CD4-positive, alpha-beta T cell treated with Interleukin-1 beta for 1 hour (primary cell): ENCODE measurements around the gene CCNYL1.
"Not testable (repeated sequence)": the region's sequence is repeated elsewhere in the genome, so short reads cannot be mapped to it uniquely, and the experiment has no call there.

Experiments
- DNase-seq, 2 donors: peaks; one replicate each; pipeline ENCODE4 v3.0.0-alpha.2; 2020 to 2022

CCNYL1 gene

DNA sequence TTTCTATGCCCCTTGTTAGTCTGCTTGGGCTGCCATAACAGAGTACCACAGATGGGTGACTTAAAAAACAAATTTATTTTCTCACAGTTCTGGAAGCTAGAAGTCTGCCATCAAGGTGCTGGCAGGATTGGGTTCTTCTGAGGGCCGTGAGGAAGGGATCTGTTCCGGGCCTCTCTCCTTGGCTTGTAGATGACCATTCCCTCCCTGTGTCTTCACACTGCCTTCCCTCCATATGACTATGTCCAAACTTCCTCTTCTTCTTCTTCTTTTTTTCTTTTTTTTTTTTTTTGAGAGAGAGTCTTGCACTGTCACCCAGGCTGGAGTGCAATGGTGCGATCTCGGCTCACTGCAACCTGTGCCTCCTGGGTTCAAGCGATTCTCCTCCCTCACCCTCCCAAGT, 13.1 kb upstream of the CCNYL1 start:
- no peak for DNase-seq

DNA sequence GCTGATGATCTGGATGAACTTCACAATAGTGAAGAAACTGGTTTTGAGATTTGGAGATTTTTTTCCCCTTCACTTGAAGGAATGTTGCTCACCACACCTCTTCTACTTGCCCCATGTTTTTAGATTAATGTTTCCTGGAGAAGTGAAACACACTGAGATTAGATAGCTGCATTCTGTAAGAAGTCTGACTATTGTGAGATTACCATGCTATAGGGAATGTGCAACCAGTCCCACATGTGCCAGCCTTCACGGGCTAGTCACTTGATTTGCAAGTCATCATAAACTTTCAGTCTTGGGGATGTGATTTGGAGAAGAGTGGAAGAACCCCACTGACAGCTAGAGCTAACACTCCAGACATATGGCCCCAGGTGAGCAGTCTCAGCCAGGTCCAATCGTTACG, 7.4 kb upstream of the CCNYL1 start:
- DNase-seq = no peak

DNA sequence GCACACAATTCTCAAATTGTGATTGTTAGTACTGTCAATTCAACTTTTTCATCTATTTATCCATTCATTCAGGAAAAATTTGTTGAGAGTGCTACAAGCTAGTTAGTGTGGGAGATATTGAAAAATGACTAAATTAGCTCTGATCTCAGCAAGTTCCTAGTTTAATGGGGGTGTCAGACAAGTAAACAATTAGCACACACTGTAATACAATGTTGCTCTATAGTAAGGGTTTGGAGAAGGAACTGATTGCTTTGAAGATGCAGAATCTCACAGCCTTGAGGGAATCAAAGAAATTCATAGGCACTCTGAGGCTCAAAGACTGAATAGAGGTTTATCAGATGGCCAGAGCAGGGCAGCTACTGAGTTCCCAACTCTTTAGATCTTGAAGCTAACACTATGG, 6.8 kb upstream of the CCNYL1 start:
- DNase-seq = no peak

DNA sequence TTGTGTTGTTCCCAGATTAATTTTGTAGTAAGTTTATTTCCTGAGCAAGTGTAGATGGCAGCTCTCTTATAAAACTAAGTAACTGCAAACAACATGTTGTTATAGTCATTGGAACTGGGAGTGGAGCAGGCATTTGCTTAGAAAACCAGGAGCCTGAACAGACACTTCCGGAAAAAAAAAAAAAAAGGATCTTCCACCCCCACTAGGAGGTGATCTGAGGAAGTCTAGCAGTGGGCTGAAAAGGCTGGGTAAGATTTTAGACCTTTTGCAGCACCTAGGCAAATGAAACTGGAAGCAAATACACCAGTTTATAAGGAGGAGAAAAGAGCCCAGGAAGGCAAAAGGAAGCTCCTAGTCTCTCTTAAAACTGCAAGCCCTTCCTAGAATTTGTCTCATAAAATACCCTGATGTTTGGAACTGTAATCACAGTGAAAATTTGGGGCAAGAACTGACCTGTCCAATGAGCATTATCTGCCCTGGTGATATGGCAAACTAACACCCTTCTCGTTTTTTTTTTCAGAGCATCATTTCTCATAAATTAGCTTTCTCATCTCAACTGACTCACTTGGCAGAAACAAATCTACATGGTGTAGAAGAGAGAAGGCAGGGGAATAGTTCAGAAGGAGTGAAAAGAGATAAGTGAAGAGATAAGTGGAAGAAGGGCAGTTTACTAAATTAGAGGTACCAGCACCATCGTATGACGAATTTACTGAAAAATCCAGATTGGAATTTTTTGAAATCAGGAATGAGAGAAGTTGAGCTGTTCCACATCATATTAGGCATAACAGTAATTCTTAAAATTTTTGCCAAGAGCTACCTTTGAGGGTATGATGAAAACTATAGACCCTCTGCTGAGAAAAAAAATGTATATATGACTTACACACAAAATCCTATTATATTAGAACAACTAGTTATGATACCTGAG, 4.2 kb upstream of the CCNYL1 start:
- no peak for DNase-seq

DNA sequence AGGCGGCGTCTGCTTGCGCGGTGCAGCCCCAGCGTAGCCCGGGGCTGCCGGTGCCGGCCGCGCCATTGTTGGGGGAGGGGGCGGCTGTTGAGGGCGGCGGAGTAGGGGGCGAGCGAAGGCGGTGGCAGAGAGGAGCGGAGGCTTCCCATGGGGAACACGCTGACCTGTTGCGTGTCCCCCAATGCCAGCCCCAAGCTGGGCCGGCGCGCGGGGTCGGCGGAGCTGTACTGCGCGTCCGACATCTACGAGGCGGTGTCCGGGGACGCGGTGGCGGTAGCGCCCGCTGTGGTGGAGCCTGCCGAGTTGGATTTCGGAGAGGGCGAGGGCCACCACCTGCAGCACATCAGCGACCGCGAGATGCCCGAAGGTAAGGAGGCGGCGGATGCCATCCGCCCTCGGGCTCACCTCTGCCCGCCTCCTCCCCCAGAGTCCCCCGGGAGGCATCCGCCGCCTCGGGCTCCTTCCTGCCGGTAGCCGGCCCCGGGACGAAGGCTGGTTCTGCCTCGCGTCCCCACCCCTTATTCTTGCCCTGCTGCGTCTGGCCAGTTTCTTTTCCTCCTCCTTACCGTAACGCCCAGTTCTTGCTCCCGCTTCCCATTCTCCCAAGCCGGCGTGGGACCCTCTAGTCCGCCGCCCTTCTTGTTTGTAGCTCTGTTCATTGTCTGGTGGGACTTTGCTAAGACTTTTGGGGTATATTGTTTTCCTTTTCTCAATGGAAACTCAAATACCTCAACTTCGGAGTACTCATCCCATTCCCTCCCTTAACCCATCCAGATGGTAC, 500 bp downstream of the CCNYL1 start:
- peak; percentile 40 to 50 for DNase-seq

DNA sequence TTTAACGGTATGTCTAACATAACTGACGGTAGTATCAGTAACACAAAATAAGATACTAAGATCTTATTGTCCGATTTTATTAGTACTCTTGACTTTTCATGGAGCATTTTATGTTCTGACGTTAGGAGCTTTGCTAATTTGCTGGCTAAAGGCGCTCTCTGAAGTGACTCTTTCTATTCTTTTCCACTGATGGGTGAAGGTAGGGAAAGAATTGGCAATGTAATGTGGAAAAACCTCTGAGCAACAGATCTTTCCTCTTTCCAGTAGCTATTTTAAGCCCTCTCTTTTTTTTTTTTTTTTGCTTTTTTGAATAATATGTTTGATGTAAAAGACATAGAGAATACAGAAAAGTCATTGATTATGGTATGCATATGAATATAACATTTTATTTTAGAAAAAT, 4.6 kb downstream of the CCNYL1 start:
- DNase-seq = no peak

DNA sequence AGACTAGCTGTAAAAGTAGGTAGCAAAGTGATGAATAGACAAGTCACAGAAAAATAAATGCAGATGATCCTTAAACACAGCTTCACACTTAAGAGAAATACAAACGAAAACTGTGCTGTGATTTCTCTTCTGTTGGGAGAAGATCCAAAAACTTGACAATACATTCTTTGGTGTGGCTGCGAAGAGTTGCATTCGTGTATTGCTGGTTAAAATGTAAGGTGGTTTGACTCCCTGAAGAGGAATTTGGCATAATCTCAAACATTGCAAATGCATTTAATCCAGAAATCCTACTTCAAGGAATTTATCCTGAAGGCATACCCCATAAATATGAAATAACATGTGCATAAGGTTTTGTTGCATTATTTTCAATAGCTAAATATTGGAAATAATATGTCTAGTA, 7.1 kb downstream of the CCNYL1 start:
- no peak for DNase-seq

DNA sequence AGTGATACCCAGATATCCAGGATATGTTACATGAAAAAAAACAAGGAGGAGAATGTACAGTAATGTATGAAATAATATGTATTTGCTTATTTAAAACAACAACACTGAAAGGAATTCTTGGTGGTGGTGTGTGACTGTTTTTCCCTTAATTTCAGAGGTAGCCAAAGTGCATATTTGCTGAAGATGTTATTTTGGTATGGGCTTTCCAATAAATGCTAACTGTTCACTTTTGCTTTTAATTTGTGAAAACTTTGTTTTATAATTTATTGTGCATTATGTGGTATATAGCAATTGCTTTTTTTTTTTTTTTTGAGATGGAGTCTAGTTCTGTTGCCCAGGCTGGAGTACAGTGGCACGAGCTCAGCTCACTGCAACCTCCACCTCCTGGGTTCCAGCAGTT, 7.6 kb downstream of the CCNYL1 start:
- DNase-seq = no peak

DNA sequence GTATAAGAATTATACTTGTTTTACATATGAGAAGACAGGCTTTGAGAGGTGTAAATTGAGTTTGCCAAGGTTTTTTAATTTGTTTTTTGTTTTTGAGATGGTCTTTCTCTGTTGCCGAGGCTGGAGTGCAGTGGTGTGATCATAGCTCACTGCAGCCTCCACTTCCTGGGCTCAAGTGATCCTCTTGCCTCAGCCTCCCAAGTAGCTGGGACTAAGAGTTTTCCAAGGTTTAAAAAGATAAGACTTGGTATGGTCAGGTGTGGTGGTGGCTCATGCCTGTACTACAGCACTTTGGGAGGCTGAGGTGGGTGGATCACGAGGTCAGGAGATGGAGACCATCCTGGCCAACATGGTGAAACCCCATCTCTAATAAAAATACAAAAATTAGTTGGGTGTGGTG, 8.2 kb downstream of the CCNYL1 start:
- DNase-seq = not testable (repeated sequence)

DNA sequence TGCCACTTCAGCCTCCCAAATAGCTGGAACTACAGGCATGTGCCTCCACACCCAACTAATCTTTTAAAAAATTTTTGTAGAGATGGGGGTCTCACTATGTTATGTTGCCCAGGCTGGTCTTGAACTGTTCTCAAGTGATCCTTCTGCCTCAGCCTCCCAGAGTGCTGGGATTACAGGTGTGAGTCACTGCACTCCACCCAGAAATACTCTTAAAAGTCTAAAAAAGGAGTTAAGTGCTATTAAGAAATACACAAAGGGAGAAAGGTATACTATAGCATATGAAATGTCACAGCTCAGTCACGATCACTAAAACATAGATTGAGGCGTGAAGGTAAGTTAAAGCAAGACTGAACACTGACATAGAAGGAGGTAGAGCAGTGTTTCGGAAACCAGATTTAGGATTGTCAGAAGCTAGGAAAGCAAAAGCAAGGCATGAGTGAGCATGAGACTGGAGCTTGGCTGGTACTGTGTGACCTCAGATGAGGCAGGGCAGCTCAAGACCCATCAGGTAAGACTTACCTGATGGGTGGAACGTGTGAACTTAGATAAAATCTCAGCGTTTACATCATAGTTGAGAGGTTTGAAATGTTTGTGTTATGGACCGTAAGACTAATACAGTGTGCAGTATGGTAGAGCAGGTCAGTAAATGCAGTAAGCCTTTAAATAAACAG, 9.2 kb downstream of the CCNYL1 start:
- no peak for DNase-seq

DNA sequence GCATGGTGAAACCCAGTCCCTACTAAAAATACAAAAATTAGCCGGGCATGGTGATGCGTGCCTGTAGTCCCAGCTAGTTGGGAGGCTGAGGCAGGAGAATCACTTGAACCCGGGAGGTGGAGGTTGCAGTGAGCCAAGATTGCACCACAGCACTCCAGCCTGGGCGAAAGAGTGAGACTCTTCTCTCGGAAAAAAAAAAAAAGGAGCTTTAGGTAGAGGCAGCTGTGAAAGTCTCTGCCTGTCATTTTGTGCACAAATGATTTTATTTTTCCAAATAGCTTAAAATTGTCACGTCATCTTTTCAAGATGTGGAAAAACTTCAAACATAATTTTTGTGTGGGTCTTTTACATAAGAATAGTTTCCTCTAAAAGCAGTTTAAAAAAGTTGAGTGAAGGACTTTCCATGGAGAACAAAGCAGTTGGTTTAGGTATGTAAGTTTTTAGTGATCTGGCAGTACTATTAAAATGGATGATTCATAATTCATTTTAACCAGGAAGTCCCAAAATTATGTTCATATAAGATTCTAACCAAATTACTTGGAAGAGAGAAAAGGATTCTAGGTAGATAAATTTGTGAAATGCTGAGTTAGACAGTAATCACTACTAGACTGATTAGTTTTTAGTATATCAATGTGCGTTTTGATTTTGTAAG, 11.5 kb downstream of the CCNYL1 start:
- no peak for DNase-seq

DNA sequence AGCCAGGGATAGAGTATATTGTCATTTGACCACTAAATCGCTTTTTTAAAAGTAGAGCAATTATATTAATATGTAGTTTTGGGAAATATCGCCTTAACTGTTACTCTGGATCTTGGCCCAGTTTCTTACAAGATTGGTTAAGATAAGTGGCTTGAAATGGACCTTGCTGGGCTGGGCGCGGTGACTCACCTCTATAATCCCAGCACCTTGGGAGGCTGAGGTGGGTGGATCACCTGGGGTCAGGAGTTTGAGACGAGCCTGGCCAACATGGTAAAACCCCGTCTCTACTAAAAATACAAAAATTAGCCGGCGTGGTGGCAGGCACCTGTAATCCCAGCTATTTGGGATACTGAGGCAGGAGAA, 12.0 kb downstream of the CCNYL1 start:
- DNase-seq = not testable (repeated sequence)

DNA sequence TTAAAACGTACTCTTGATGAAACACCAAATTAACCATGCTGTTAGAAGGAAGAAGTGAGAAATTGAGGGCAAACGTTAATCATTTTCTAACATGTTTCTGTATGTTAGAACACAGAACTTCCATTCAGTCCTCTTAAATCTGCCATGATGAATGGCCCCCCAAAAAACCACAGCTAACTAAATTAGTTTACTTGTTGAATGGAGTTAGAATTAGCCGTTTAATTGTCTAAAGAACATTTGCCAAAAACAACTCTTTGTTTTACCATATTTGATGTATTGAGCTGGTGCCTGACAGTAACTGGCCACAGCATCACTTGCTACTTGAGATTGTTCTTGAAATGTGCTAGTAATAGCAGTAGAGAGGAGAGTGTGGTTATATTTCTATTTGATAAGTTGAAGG, 12.7 kb downstream of the CCNYL1 start:
- no peak for DNase-seq

DNA sequence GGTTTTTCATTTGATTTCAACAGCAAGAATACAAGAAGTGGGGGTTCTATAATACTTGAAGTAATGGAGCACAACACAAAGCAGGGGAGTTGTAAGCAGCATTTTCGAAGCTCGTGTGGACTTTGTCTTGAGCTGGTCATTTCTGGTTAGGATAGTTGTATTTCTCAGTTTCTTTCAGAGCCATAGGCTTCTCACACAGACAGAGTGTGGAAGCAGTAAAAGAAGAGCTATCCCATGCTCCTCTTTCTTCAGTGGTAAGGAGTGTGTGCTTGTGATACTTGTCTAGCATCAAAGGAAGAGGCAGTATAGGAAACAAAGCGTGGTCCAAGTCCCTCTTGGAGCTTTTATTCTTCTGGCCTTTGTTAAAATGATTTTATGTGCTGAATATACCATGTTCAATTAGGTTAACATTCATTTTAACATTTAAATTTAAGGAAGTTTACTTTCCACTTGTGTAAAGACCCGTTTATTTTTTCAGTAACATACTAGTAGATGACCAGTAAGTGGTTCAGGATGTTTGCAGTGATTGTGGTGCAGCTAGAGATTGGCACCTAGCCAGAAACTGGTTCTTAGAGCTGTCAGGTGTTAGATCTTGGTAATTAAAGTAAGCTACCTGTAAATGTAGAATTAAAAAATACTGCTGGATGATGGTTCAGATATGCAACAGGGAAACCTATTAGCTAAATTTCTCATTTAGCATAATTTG, 14.6 kb downstream of the CCNYL1 start:
- DNase-seq = peak in 1 of 2 donors; percentile 24

DNA sequence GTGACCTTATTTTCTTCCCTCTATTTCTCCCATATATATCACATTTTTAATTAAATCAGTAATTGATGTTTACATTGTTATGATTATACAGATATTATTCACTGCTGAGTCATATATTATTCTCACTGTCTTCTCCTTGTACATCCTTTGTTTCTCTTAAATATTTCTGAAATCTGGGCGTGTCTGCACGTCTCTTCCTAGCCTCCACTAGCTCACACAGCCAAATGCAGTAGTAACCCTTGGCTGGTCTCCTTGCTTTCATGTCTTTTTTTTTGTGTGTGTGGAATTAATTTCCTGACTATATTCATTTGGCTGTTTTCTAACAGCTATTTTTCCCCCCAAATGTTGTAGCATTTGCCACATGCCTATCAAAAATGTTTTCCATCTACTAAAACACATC, 15.8 kb downstream of the CCNYL1 start:
- no peak for DNase-seq

DNA sequence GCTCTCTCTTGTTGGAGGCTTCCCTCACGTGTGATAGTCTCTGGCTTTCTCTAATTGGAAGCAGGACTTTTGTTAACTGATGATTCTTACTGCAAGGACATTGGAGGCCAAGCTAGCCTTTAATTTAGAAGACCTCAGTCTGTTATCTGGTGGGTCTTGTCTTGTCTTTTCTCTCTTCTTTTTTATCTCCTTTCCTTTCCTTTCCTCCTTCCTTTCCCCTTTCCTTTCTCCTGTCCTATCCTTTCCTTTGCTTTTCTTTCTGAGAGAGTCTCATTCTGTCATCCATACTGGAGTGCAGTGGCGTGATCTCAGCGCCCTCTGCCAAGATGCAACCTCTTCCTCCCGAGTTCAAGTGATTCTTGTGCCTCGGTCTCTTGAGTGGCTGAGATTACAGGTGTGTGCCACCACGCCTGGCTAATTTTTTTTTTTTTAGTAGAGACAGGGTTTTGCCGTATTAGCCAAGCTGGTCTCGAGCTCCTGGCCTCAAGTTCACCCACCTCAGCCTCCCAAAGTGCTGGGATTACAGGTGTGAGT, 18.1 kb downstream of the CCNYL1 start:
- no peak for DNase-seq

DNA sequence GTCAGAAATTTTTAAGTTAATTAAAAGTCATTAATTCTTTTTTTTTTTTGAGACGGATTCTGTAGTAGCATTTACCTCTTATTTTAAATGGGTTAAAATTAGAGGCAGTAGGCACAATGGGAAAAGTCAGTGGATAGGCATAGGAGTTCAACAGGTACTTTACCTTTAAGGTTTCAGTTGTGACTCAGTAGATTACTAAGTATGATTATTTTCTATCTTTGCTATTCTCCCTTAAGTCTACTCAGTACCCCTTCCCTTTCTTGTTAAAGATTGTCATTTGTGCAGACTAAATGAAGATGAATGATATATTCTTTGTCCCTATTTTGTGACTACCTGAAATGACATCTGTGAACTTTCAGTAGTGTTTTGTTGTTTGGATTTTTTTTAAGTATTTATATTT, 19.7 kb downstream of the CCNYL1 start:
- DNase-seq = no peak

DNA sequence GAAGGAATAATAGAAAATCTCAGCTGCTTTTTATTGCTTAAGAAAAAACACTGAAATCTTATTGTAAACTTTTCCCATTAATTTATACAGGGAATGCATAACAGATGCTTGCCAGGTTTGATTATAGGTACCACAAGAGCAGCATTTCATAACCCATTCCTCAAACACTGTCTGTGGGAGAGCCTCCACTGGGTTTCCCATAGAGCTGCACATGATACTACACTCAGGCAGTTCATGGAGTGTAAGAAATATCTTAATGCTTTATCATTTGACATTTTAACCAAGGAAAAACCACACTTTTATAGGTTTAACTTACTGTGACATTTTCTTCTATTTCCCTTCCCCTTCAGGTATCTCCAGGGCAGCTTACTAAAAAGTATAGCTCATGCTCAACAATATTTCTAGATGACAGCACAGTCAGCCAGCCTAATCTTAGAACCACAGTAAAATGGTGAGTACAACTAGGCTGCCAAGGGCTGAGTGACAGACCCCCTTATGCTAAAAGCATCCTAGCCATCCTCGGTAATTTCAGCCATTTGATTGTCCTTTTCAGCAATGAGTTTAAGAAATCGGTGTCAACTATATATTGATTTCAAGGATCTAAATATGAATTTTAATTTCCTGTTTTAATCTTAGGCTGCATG, 22.3 kb downstream of the CCNYL1 start:
- no peak for DNase-seq

DNA sequence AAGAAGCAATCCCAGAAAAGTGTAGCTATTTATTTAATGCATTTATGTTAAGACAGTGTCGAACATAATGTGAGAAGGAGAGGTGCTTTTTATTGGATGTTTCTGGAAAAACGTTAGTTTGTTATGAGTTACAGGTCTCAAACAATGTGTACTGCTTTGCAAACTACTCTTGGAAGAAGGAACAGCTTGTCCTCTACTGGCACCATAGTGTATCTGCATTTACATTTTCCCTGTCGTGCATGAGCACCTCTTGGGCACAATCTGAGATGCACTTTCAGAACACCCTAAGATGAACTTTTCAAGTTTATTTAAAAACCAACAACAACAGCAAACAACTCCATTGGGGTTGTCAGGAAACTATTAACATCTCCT, 22.8 kb downstream of the CCNYL1 start:
- DNase-seq = no peak

DNA sequence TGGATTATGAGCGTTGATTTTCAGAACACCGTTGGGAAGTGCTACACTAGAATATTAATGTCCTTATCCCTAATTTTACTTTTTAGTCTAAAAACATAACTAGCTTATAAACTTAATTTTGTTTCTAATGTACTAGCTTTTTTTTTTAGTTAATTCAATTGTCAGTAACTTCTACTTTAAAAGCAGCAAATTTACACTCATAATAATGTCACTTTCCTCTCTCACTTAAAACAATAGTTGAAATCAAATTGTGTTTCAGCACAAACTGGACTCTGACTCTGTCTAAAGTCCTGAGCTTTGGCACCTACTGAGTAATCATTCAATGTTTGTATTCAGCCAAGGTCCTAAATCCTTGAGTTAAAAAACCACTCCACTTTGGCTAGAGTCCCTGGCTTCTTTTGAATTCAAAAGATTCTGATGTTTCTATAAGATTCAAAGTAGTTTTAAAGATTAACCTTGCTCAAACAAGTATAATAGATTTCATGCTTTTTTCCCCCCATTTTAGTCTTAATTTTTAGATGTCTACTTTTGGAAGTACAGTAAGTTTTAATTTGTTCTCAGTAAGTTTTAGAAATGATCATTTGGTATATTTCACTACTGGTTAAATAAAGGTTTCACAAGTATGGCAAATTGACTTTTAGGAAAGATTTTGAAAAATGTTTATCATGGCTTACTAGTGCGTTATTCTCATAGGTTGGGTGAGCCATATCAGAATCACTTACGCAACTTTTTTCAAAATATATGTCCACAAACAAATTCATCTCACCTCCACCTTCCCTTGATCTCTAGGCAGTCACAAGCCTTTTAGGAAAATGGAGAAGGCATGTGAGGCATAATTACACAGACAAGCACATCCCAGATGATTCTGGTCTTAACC, 23.4 kb downstream of the CCNYL1 start:
- no peak for DNase-seq

DNA sequence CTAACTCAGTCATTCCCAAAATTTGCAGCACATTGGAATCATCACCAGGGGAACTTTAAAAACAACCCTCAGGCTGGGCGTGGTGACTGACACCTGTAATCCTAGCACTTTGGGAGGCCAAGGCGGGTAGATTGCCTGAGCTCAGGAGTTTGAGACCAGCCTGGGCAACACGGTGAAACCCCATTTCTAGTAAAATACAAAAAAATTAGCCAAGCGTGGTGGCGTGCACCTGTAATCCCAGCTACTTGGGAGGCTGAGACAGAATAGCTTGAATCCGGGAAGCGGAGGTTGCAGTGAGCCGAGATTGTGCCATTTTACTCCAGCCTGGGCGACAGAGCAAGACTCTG, 24.0 kb downstream of the CCNYL1 start:
- DNase-seq = not testable (repeated sequence)
